ENCODE measurements around the gene ELSPBP1. TPM values are rescaled to one million over a fixed set of nuclear protein-coding genes. Genes with fewer than 3 reads are reported as not detected.

ELSPBP1 gene
- total RNA-seq, 1 experiment from 2014 or later = not detected

- H3K9me2 ChIP-seq (ENCODE audit: insufficient read depth) = no peaks in the 10 kb centered on the region
- intact Hi-C loops (cut with micrococcal nuclease; ENCODE audit: unreplicated experiment) = no loop called here
- H4K20me1 ChIP-seq (ENCODE audit: insufficient read depth) = no peaks in the 10 kb centered on the region
- no peaks in the 10 kb centered on the region for H3F3A ChIP-seq (ENCODE audit: insufficient read depth, low read depth)
- no peaks in the 10 kb centered on the region for H3K79me2 ChIP-seq (ENCODE audit: low read depth)
- H3K27ac ChIP-seq = no peak overlapping the region
- no TSS peak for BruUV-seq (replicated peaks)
- DNase-seq = no peak
- POLR2A ChIA-PET (ENCODE audit: unreplicated experiment) = no interaction called here
- H3K9me3 ChIP-seq (ENCODE audit: insufficient read depth, low read depth) = no peaks in the 10 kb centered on the region
- H3K27me3 ChIP-seq (ENCODE audit: insufficient read depth, low read depth) = peaks cover 70% of the 10 kb centered on the region
- no peak overlapping the region for H3K4me2 ChIP-seq
- CTCF ChIA-PET = no interaction called here
- H3K36me3 ChIP-seq (ENCODE audit: low read depth) = no peaks in the 10 kb centered on the region
- no peak overlapping the region for H2AFZ ChIP-seq
- H3K4me1 ChIP-seq (replicated peaks; ENCODE audit: insufficient read depth) = no peaks in the 10 kb centered on the region
- TF ChIP-seq EZH2 (IDR thresholded peaks at IDR 0.05; ENCODE audit: low read depth) (no peak), CTCF (conservative IDR thresholded peaks at IDR 0.05) (no peak)
- H3K4me3 ChIP-seq = no peak overlapping the region
These were observed 31.0 kb downstream of the ELSPBP1 start for GRCh38 chr19:48025480-48025879.

- no peaks in the 10 kb centered on the region for H4K20me1 ChIP-seq (ENCODE audit: insufficient read depth)
- POLR2A ChIA-PET (ENCODE audit: unreplicated experiment) = no interaction called here
- H3K4me3 ChIP-seq = no peak overlapping the region
- H3K9me2 ChIP-seq (ENCODE audit: insufficient read depth) = no peaks in the 10 kb centered on the region
- H3K27me3 ChIP-seq (ENCODE audit: insufficient read depth, low read depth) = peaks cover 79% of the 10 kb centered on the region
- H3K27ac ChIP-seq = no peak overlapping the region
- TF ChIP-seq CTCF (conservative IDR thresholded peaks at IDR 0.05) = no peak
- no peak for TF ChIP-seq EZH2 (IDR thresholded peaks at IDR 0.05; ENCODE audit: low read depth)
- intact Hi-C loops (cut with micrococcal nuclease; ENCODE audit: unreplicated experiment) = no loop called here
- H3F3A ChIP-seq (ENCODE audit: insufficient read depth, low read depth) = no peaks in the 10 kb centered on the region
- H2AFZ ChIP-seq = no peak overlapping the region
- no peaks in the 10 kb centered on the region for H3K79me2 ChIP-seq (ENCODE audit: low read depth)
- no peak overlapping the region for H3K4me2 ChIP-seq
- H3K36me3 ChIP-seq (ENCODE audit: low read depth) = no peaks in the 10 kb centered on the region
- CTCF ChIA-PET = interaction anchor here (0.6 kb wide), 1 partner anchor 137 kb away, joined by 4 read pairs; no protein-coding TSS in a partner anchor
- no TSS peak for BruUV-seq (replicated peaks)
- no peak for DNase-seq
- H3K4me1 ChIP-seq (replicated peaks; ENCODE audit: insufficient read depth) = no peaks in the 10 kb centered on the region
- H3K9me3 ChIP-seq (ENCODE audit: insufficient read depth, low read depth) = no peaks in the 10 kb centered on the region
These were observed 35.0 kb downstream of the ELSPBP1 start for GRCh38 chr19:48029431-48029830.

- H3K36me3 ChIP-seq (ENCODE audit: low read depth) = no peaks in the 10 kb centered on the region
- H3F3A ChIP-seq (ENCODE audit: insufficient read depth, low read depth) = no peaks in the 10 kb centered on the region
- H3K27ac ChIP-seq = no peak overlapping the region
- H4K20me1 ChIP-seq (ENCODE audit: insufficient read depth) = no peaks in the 10 kb centered on the region
- H3K9me2 ChIP-seq (ENCODE audit: insufficient read depth) = no peaks in the 10 kb centered on the region
- no peak overlapping the region for H2AFZ ChIP-seq
- ChIA-PET CTCF (no interaction called here), POLR2A (ENCODE audit: unreplicated experiment) (no interaction called here)
- H3K4me1 ChIP-seq (replicated peaks; ENCODE audit: insufficient read depth) = no peaks in the 10 kb centered on the region
- intact Hi-C loops (cut with micrococcal nuclease; ENCODE audit: unreplicated experiment) = no loop called here
- TF ChIP-seq EZH2 (IDR thresholded peaks at IDR 0.05; ENCODE audit: low read depth) = no peak
- no peak for TF ChIP-seq CTCF (conservative IDR thresholded peaks at IDR 0.05)
- no peaks in the 10 kb centered on the region for H3K79me2 ChIP-seq (ENCODE audit: low read depth)
- peaks cover 79% of the 10 kb centered on the region for H3K27me3 ChIP-seq (ENCODE audit: insufficient read depth, low read depth)
- BruUV-seq (replicated peaks) = no TSS peak
- H3K4me3 ChIP-seq = no peak overlapping the region
- H3K4me2 ChIP-seq = no peak overlapping the region
- no peak for DNase-seq
- H3K9me3 ChIP-seq (ENCODE audit: insufficient read depth, low read depth) = no peaks in the 10 kb centered on the region
These were observed 35.6 kb downstream of the ELSPBP1 start for GRCh38 chr19:48030073-48030472.
